ENCODE data around the gene RNF187.

The RNF187 gene

GRCh38 chr1:228487336-228488124 is at the start of gene RNF187:
RNF187 (plus strand) TSS chr1:228487382.
- no peak for DNase-seq

GRCh38 chr1:228437424-228437962 is 49.7 kb upstream of the RNF187 start:
- DNase-seq: no peak

GRCh38 chr1:228438266-228438665 is 48.9 kb upstream of the RNF187 start:
- DNase-seq: no peak

- DNase-seq: no peak
Observed at GRCh38 chr1:228440761-228441500, 46.3 kb upstream of the RNF187 start.

- DNase-seq: no peak
Observed at GRCh38 chr1:228443395-228443794, 43.8 kb upstream of the RNF187 start.

GRCh38 chr1:228445490-228445842 is 41.7 kb upstream of the RNF187 start:
- no peak for DNase-seq

- DNase-seq: no peak
Observed at GRCh38 chr1:228445843-228446650, 41.1 kb upstream of the RNF187 start.

- no peak for DNase-seq
Observed at GRCh38 chr1:228446852-228447251, 40.3 kb upstream of the RNF187 start.

- no peak for DNase-seq
Observed at GRCh38 chr1:228448372-228448771, 38.8 kb upstream of the RNF187 start.

GRCh38 chr1:228450200-228450599 is 37.0 kb upstream of the RNF187 start:
- DNase-seq: no peak

- no peak for DNase-seq
Observed at GRCh38 chr1:228452194-228453021, 34.8 kb upstream of the RNF187 start.

GRCh38 chr1:228453022-228453560 is 34.1 kb upstream of the RNF187 start:
- no peak for DNase-seq

- no peak for DNase-seq
Observed at GRCh38 chr1:228453614-228454013, 33.6 kb upstream of the RNF187 start.

GRCh38 chr1:228454238-228454637 is 32.9 kb upstream of the RNF187 start:
- DNase-seq: no peak

- DNase-seq: no peak
Observed at GRCh38 chr1:228455715-228456114, 31.5 kb upstream of the RNF187 start.

GRCh38 chr1:228456252-228457016 is 30.7 kb upstream of the RNF187 start:
- DNase-seq: no peak

- no peak for DNase-seq
Observed at GRCh38 chr1:228457017-228457395, 30.2 kb upstream of the RNF187 start.

GRCh38 chr1:228457396-228458176 is 29.6 kb upstream of the RNF187 start:
- peak; percentile 98 for DNase-seq

GRCh38 chr1:228459091-228459993 is 27.8 kb upstream of the RNF187 start:
- DNase-seq: peak; percentile 36
